GM18505 (cell line): ENCODE results near the gene BEAN1.

Source experiments
- ATAC-seq: cut with Tn5 transposase; IDR thresholded peaks from one replicate; pipeline ENCODE4 v1.9.1; 2021; ENCODE audit not compliant: unreplicated experiment
- POLR2A ChIP-seq: IDR thresholded peaks from 4 replicates; pipeline ENCODE4 v1.6.1; 2011; ENCODE audit warnings: borderline replicate concordance; ENCODE audit not compliant: insufficient read depth, insufficient read length; ENCODE audit errors: extremely low read depth

The BEAN1 gene

DNA sequence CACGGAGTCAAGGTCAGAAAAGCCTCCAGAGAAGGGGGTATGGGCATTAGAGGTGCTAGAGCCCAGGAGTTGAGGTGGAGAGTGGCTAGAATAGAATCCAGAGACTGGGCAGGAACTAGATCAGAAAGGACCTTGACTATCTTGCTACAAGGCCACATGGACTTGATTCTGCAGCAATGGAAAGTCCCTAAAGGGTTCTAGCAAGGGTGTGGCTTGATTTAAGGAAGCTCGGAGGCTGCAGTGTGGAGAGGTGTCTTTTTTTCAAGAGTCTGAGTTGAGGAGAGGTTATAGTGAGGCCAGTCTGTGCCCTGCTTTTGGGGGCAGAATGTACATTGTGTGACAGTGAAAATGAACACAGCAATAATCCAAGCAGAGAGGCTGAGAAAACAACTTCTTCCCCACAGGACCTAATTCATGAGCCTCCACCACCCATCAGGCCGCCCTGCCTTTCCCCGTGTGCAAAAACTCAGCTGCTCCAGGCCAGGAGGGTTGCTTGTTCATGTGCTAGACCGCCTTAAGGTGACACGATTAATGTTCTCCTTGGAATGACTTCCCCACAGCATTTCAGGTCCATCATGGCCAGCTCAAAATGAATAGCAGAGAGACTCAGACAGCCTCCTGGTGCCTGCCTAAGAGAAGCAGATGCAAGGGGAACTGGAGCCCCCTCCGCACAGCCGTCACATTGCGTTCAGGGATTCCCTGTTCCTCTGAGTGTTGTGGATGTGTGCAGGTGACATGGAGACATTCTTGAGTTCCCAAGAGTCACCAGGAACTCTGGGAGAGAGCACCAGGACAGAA, 8.7 kb upstream of the BEAN1 start:
- TF ChIP-seq POLR2A, result no peak

GRCh38 chr16:66419527-66419926, 7.6 kb upstream of the BEAN1 start:
- ATAC-seq, result no peak
- no peak for TF ChIP-seq POLR2A

More for the DNA sequence above, 8.7 kb upstream of the BEAN1 start:
- no peak for ATAC-seq

GRCh38 chr16:66420396-66420795, 6.7 kb upstream of the BEAN1 start:
- no peak for TF ChIP-seq POLR2A
- ATAC-seq, result no peak

GRCh38 chr16:66421891-66422290, 5.2 kb upstream of the BEAN1 start:
- no peak for ATAC-seq
- TF ChIP-seq POLR2A, result no peak

DNA sequence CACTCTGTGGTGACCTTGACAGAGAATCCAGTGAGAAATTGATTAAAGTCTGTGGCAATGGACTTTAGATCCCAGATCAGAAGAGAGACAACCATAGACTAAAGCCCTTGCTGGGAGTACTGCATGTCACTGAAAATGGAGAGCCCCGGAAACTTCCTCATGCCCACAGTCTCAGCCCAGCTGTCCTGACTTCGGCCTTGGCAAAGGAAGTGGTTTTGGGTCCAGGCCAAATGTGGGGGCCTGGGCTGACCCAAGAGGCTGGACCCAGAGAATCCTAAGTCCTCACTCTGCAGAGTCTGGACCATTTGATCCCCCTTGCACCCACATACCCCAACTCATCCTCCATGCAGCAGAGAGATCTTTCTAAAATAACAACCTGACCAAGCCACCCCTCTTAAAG, 4.7 kb upstream of the BEAN1 start:
- no peak for TF ChIP-seq POLR2A
- ATAC-seq, result no peak

DNA sequence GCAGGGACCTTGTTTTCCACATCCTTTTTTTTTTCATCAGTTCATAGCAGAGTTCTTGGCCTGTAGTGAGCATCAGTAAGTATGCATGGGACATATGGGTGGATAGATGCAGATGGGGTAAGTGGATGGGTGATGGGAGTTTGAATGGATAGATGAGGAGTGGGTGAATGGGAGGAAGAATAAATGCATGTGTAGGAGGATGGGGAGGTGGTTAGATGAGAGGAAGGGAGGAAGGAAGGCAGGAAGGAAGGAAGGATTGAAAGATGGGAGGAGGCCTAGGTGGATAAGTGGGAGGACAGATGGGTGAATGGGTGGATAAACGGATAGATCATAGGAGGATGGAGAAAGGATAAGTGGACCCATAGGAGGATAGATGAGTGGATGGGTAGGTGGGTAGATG, 3.9 kb upstream of the BEAN1 start:
- ATAC-seq, result no peak
- no peak for TF ChIP-seq POLR2A

DNA sequence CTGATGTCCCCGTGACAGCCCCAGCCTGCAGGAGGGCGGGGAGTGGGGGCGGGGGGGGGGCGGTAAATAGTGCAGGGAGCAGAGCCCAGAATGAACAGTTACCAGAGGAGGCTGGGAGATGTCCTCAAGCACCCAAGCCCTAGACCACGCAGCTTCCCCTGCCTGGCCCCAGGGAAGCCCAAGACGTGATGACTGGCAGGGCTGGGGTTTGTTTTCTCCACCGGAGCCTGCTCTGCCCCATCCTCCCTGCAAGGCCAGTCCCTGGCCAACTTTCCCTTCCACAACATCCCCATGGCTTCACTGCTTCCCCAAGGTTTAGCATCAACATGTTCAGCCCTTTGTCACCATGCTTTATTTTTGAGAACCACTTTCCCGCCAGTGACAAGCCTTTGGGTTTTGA, 1.4 kb upstream of the BEAN1 start:
- TF ChIP-seq POLR2A, result no peak

DNA sequence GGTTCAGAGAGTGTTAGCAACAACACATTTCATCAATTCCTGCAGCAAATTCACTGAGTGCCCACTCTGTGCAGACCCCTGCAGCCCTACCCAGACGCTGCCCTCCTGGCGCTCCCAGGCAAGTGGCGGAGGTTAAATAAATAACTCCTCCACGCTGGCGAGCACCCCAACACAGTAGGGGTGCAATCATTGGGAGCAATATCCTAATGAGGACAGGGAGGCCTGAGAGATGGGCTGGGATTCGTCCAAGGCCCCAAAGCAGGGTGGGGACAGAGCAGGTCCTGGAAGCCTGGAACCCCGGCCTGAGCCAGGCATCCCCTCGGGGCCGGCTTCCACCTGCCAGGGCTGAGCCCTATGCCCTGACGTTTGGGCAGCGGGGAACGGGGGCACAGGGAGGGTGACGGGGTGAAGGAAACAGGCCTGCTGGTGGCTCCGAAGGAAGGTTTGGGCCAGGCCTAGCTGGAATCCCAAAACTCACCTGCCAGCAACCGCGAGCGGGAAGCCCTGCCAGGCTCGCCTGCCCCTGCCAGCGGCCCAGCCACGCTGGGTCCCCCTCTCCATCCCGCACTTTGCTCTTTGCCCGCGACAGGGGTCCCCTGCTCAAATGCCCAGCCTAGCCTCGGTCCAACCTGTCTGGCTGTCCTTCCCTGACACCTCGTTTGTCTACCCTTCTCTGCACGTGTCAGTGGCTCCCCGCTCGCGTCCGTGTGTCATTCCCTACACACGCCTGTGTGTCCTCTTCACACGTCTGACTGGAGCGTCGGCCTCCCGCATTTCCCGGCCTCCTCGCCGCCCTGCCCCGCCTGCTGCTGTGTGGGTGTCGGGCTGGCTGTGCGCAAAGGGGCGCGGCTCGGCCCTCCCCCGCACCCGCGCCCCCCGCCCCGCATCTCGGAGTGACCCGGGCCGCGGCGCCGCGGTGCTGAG, 721 bp upstream of the BEAN1 start:
- no peak for ATAC-seq

More for the DNA sequence above, 1.4 kb upstream of the BEAN1 start:
- ATAC-seq, result no peak

GRCh38 chr16:66427871-66428681, 981 bp downstream of the BEAN1 start:
- no peak for TF ChIP-seq POLR2A
- ATAC-seq, result no peak

More for the DNA sequence above, 721 bp upstream of the BEAN1 start:
- TF ChIP-seq POLR2A, result no peak

DNA sequence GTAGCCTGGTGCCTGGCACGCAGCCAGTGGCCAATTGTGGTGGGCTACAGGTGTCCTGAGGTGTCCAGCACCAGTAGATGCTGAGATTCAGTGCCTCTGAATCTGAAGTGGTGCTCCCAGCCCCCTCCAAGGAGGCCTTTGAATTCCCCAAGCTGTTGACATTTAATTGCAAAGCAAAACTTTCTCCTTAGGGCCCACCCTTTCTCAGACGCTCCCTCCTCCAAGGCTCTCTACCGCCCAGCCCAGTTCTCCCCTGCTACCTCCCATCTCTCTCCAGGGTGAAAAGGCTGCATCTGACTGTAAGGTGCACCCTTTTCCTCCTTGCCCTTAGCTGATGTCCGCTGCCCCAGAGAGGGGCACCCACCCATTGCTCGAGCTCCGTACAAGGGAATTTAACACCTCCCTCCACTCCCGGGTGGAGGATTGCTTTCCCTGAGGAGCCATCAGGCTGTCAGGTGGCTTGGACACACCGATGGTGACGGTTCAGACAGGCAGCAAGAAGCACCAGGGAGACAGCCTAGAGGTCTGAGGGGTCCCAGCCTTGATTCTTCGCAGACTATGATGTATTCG, 1.7 kb downstream of the BEAN1 start:
- ATAC-seq, result no peak
- TF ChIP-seq POLR2A, result no peak

DNA sequence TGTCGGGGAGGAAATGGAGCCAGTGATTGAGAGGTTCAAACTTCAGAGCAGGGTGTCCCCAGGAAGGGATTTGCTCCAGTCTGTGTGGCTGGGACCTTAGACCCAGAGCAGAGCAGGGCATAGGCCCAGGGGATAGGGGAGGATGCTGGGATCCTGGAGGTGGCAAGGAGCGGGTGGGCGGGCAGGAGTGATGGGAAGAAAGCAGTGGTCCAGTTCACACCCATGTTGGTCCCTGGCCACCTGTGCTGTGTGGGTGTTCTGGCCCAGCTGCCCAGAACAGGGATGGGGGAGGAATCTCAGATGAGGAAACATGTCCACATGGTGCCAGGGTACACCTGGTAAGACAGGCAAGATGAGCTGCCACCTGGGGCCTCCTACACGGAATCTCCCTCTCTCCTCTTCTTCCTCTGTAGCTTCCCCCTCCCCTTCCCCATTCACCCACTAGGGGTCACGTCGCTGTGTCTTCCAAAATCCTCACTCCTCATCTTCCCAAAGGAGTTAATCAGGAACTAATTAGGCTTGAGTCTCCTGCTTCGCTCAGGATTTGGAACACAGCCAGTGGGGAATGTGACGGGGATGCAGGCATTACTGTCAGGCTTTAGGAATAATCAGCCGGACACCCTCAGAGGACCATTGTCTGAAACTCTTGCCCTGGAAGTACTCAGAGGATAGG, 2.3 kb downstream of the BEAN1 start:
- no peak for TF ChIP-seq POLR2A
- no peak for ATAC-seq

GRCh38 chr16:66430214-66430613, 3.1 kb downstream of the BEAN1 start:
- no peak for TF ChIP-seq POLR2A
- no peak for ATAC-seq
